ENCODE results near the gene PACC1. TPM values are rescaled to one million over a fixed set of nuclear protein-coding genes. Genes with fewer than 3 reads are reported as not detected.
"Not testable (repeated sequence)": the region's sequence is repeated elsewhere in the genome, so short reads cannot be mapped to it uniquely, and the experiment has no call there.

Gene PACC1
- total RNA-seq, 1 experiment from 2014 or later = 14.5 TPM

DNA sequence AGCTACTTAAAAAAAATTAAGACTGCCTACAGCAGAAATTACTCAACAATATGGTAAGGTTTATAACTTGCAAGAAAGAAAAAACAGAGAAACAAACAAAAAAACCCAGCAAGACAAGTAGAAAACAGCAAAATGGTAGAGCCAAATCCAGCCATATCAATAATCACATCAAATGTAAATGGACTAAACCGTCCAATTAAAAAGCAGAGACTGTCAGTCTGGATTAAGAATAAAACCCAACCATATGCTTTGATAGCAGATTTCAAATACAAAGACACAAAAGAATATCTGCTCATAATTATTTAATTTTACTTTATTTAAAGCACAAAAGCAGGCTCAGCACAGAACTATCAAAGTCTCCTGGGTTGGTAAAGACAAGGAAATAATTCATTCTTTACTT is 17.5 kb downstream of the PACC1 start:
- H3K9me3 ChIP-seq (ENCODE audit: low read depth, low read length, poor library complexity, severe bottlenecking) = peaks cover 11% of the 10 kb centered on the region
- no TSS peak for BruUV-seq (replicated peaks)
- TF ChIP-seq, protein P1, sequence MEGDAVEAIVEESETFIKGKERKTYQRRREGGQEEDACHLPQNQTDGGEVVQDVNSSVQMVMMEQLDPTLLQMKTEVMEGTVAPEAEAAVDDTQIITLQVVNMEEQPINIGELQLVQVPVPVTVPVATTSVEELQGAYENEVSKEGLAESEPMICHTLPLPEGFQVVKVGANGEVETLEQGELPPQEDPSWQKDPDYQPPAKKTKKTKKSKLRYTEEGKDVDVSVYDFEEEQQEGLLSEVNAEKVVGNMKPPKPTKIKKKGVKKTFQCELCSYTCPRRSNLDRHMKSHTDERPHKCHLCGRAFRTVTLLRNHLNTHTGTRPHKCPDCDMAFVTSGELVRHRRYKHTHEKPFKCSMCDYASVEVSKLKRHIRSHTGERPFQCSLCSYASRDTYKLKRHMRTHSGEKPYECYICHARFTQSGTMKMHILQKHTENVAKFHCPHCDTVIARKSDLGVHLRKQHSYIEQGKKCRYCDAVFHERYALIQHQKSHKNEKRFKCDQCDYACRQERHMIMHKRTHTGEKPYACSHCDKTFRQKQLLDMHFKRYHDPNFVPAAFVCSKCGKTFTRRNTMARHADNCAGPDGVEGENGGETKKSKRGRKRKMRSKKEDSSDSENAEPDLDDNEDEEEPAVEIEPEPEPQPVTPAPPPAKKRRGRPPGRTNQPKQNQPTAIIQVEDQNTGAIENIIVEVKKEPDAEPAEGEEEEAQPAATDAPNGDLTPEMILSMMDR (conservative IDR thresholded peaks at IDR 0.05; ENCODE audit: low read depth, low read length) = no peak
- TF ChIP-seq EZH2 (IDR thresholded peaks at IDR 0.05; ENCODE audit: borderline replicate concordance, low read depth, low read length, poor library complexity, severe bottlenecking) = no peak
- intact Hi-C loops (cut with micrococcal nuclease; ENCODE audit: unreplicated experiment) = no loop called here
- CTCF ChIA-PET = no interaction called here
- no peaks in the 10 kb centered on the region for H3K4me1 ChIP-seq (ENCODE audit: insufficient read depth, low read length, poor library complexity, severe bottlenecking)
- H3K27ac ChIP-seq (ENCODE audit: low read depth, low read length, poor library complexity, severe bottlenecking) = no peak overlapping the region
- no peaks in the 10 kb centered on the region for H3K27me3 ChIP-seq (replicated peaks; ENCODE audit: insufficient read depth, low read depth, low read length, poor library complexity)
- H3K4me3 ChIP-seq (ENCODE audit: low read depth, low read length, poor library complexity, severe bottlenecking) = no peak overlapping the region
- POLR2A ChIA-PET (ENCODE audit: low non-redundant PET) = no interaction called here
- no peak for DNase-seq (ENCODE audit: low spot score)
- H3K36me3 ChIP-seq (ENCODE audit: insufficient read depth, low read length, poor library complexity, severe bottlenecking) = no peaks in the 10 kb centered on the region

DNA sequence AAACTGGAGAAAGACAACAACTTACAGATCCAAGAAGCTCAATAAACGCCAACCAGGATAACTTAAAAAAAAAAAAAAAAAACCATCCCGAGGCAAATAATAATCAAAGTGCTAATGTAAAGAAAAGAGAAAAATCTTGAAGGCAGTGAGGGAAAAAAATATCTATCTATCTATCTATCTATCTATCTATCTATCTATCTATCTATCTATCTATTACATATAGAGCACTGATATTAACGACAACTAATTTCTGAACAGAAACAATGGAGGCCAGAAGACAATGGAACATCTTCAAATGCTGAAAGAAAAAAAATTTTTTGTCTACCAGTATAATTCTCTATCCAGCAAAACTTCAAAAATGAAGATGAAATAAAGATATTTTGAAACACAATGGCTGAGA is 18.0 kb downstream of the PACC1 start:
- no TSS peak for BruUV-seq (replicated peaks)
- H3K9me3 ChIP-seq (ENCODE audit: low read depth, low read length, poor library complexity, severe bottlenecking) = peaks cover 11% of the 10 kb centered on the region
- no peaks in the 10 kb centered on the region for H3K4me1 ChIP-seq (ENCODE audit: insufficient read depth, low read length, poor library complexity, severe bottlenecking)
- DNase-seq (ENCODE audit: low spot score) = no peak
- H3K36me3 ChIP-seq (ENCODE audit: insufficient read depth, low read length, poor library complexity, severe bottlenecking) = no peaks in the 10 kb centered on the region
- intact Hi-C loops (cut with micrococcal nuclease; ENCODE audit: unreplicated experiment) = no loop called here
- H3K27ac ChIP-seq (ENCODE audit: low read depth, low read length, poor library complexity, severe bottlenecking) = no peak overlapping the region
- no peaks in the 10 kb centered on the region for H3K27me3 ChIP-seq (replicated peaks; ENCODE audit: insufficient read depth, low read depth, low read length, poor library complexity)
- ChIA-PET POLR2A (ENCODE audit: low non-redundant PET) (interaction anchor here (0.6 kb wide), 1 partner anchor 326 kb away, joined by 5 read pairs; no protein-coding TSS in a partner anchor), CTCF (no interaction called here)
- no peak overlapping the region for H3K4me3 ChIP-seq (ENCODE audit: low read depth, low read length, poor library complexity, severe bottlenecking)
- TF ChIP-seq, protein P1 (conservative IDR thresholded peaks at IDR 0.05; ENCODE audit: low read depth, low read length) = no peak
- no peak for TF ChIP-seq EZH2 (IDR thresholded peaks at IDR 0.05; ENCODE audit: borderline replicate concordance, low read depth, low read length, poor library complexity, severe bottlenecking)

DNA sequence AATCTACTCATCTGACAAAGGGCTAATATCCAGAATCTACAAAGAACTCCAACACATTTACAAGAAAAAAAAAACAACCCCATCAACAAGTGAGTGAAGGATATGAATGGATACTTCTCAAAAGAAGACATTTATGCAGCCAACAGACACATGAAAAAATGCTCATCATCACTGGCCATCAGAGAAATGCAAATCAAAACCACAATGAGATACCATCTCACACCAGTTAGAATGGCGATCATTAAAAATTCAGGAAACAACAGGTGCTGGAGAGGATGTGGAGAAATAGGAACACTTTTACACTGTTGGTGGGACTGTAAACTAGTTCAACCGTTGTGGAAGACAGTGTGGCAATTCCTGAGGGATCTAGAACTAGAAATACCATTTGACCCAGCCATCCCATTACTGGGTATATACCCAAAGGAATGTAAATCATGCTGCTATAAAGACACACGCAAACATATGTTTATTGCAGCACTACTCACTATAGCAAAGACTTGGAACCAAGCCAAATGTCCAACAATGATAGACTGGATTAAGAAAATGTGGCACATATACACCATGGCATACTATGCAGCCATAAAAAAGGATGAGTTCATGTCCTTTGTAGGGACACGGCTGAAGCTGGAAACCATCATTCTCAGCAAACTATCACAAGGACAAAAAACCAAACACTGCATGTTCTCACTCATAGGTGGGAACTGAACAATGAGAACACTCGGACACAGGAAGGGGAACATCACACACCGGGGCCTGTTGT is 18.8 kb downstream of the PACC1 start:
- H3K27ac ChIP-seq (ENCODE audit: low read depth, low read length, poor library complexity, severe bottlenecking); H3K36me3 ChIP-seq (ENCODE audit: insufficient read depth, low read length, poor library complexity, severe bottlenecking); BruUV-seq (replicated peaks); H3K4me1 ChIP-seq (ENCODE audit: insufficient read depth, low read length, poor library complexity, severe bottlenecking); intact Hi-C loops (cut with micrococcal nuclease; ENCODE audit: unreplicated experiment); CTCF ChIA-PET; H3K4me3 ChIP-seq (ENCODE audit: low read depth, low read length, poor library complexity, severe bottlenecking); DNase-seq (ENCODE audit: low spot score); H3K27me3 ChIP-seq (replicated peaks; ENCODE audit: insufficient read depth, low read depth, low read length, poor library complexity): not testable (repeated sequence)
- H3K9me3 ChIP-seq (ENCODE audit: low read depth, low read length, poor library complexity, severe bottlenecking) = peaks cover 11% of the 10 kb centered on the region
- POLR2A ChIA-PET (ENCODE audit: low non-redundant PET) = interaction anchor here (0.6 kb wide), 1 partner anchor 325 kb away, joined by 5 read pairs; no protein-coding TSS in a partner anchor

All from A673 (cell line).